ENCODE measurements around the gene ADGRF1.

GRCh38 chr6:46948699-46949098, 93.4 kb downstream of the ADGRF1 start:
- TF ChIP-seq POLR2A (IDR thresholded peaks at IDR 0.05) (no peak), CTCF (IDR thresholded peaks at IDR 0.05) (no peak)
